ENCODE measurements around the gene TAPBP.
A peak's percentile ranks its signal among the peaks of the same experiment; 100 is the strongest.
"Not testable (repeated sequence)": the region's sequence is repeated elsewhere in the genome, so short reads cannot be mapped to it uniquely, and the experiment has no call there.

Gene TAPBP

DNA sequence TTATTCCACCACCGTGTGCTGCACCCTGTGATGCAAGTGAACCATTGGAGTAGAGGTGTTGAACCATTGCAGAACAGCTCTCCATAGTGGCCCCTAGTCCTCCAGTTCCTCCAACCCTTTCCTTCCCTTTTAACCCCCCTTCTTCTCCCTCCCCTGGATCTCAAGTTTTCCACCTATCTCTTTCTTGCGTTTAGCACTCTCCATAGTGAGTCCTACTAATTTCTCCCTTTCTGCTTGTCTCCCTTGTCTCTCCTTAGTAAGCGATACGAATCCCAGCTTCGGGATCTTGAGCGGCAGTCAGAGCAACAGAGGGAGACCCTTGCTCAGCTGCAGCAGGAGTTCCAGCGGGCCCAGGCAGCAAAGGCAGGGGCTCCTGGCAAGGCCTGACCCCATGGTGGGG, 23.4 kb downstream of the TAPBP start:
- peak overlapping the region; percentile 76 for H3K27ac ChIP-seq

DNA sequence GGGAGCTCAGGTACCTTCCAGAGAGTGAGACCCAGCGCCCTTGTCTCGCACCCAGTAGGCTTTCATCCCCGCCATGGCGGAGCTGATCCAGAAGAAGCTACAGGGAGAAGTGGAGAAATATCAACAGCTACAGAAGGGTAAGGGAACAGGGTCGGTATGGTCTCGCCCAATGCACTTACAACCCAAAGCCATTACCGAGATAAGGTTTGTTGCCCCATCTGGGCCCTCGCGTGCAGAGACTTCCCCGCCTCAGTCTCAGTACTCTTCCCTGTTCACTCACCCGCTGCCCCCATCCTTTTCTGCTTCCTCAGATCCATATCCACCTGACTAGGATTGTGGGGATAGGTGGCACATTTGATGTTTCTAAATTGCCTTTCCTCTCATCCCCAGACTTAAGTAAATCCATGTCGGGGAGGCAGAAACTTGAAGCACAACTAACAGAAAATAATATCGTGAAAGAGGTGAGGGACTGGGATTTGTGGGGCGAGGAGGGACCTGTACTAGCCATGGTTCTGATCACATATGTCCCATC, 24.0 kb downstream of the TAPBP start:
- no peak for TF ChIP-seq ZFX (IDR thresholded peaks at IDR 0.05)
- TF ChIP-seq, protein P1, sequence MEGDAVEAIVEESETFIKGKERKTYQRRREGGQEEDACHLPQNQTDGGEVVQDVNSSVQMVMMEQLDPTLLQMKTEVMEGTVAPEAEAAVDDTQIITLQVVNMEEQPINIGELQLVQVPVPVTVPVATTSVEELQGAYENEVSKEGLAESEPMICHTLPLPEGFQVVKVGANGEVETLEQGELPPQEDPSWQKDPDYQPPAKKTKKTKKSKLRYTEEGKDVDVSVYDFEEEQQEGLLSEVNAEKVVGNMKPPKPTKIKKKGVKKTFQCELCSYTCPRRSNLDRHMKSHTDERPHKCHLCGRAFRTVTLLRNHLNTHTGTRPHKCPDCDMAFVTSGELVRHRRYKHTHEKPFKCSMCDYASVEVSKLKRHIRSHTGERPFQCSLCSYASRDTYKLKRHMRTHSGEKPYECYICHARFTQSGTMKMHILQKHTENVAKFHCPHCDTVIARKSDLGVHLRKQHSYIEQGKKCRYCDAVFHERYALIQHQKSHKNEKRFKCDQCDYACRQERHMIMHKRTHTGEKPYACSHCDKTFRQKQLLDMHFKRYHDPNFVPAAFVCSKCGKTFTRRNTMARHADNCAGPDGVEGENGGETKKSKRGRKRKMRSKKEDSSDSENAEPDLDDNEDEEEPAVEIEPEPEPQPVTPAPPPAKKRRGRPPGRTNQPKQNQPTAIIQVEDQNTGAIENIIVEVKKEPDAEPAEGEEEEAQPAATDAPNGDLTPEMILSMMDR (conservative IDR thresholded peaks at IDR 0.05) = no peak
- peak overlapping the region; percentile 76 for H3K27ac ChIP-seq

More for the DNA sequence above, 23.4 kb downstream of the TAPBP start:
- no peak for TF ChIP-seq ZFX (IDR thresholded peaks at IDR 0.05)
- TF ChIP-seq, protein P1 (conservative IDR thresholded peaks at IDR 0.05) = no peak

DNA sequence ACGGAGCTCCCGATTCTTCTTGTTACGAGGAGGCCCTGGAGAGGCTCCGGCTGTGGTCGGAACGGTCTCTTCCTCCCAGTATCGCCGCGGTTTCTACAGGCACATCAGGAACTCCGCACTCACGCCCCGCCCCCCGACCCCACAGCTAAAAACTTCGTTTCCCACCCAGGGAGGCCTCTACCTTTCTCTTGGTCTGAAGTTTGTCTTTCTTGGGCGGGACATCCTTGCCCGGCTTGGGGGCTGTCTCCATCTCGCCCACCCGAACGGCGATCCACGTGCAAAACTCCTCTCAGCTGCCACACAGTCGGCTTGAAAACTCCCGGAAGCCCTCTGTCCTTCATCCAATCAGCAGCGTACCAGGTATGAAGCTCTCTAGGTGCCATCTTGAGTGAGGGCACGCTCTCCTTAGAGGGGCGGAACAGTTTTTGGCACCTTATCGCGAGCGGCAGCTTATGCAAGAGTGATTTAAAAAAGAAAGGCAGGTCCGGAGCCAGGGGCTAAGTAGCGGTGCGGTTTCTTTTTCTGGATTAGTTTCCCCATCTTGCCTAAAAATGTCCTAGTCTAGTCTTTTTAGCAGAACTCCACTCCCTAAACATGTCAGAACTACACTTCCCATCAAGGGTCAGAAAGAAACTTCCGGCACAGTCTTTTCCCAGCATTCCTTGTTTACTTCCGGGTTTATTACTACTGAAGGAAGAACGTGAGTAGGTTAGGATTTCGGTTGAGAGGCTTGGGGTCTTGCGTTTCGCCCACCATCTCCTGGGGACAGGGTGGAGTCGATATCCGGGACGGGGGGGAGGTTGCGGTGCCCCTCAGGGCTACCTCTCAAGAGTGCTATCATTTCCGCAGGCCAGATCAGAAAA, 24.7 kb downstream of the TAPBP start, which contains the start of the genes PFDN6 and WDR46:
PFDN6 (plus strand) TSS at position 681 of the 863 bp plus-strand sequence. CDS start 256 bp downstream, outside the sequence.
WDR46 (minus strand) TSS at position 319 of the 863 bp plus-strand sequence; CDS start at position 250, 69 bp downstream.
- peak within 1 kb of the TSS; percentile 76 for H3K27ac ChIP-seq

DNA sequence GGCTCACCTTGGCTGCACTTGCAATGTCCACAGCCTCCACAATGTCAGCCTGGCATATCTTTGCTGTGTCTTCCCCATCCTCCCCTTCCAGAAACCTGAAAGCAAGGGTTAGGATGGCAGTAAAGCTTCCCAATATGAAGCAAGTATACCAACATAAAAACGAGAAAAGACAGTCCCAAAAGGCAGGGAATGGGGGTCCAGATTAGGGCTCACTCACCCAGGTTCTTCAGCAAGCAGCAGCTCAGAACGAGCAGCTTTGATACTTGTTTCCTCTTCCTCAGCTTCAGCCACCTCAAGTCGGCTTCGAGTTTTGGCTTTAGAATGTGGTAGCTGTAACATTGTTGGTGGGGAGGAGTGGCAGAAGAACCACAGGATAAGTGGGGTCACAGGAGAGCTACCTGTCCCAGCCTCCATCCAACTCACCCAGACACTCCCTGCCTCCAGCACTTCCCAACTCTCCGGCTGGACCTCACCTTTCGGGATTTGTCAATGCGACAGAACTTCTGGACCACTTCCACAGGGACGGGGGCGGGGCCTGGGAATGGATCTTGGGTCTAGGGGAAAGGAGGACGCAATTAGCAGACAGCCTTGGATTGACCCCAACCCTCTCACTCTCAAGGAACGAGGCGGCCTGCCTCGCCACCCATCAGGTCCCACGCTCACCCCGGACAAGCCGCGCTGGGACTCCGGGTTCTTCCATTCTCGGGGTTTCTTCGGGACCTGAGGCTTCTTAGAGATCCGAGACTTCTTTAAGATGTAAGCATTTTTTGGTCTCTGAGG, 25.5 kb downstream of the TAPBP start:
- peak overlapping the region; percentile 76 for H3K27ac ChIP-seq
- peak; percentile 33; the same call in 1 of the 2 replicates for TF ChIP-seq ZFX (IDR thresholded peaks at IDR 0.05)
- TF ChIP-seq, protein P1 (conservative IDR thresholded peaks at IDR 0.05) = no peak

More for the DNA sequence above, 24.7 kb downstream of the TAPBP start, which contains the start of the genes PFDN6 and WDR46:
- TF ChIP-seq, protein P1 (conservative IDR thresholded peaks at IDR 0.05) = no peak
- no peak for TF ChIP-seq ZFX (IDR thresholded peaks at IDR 0.05)

DNA sequence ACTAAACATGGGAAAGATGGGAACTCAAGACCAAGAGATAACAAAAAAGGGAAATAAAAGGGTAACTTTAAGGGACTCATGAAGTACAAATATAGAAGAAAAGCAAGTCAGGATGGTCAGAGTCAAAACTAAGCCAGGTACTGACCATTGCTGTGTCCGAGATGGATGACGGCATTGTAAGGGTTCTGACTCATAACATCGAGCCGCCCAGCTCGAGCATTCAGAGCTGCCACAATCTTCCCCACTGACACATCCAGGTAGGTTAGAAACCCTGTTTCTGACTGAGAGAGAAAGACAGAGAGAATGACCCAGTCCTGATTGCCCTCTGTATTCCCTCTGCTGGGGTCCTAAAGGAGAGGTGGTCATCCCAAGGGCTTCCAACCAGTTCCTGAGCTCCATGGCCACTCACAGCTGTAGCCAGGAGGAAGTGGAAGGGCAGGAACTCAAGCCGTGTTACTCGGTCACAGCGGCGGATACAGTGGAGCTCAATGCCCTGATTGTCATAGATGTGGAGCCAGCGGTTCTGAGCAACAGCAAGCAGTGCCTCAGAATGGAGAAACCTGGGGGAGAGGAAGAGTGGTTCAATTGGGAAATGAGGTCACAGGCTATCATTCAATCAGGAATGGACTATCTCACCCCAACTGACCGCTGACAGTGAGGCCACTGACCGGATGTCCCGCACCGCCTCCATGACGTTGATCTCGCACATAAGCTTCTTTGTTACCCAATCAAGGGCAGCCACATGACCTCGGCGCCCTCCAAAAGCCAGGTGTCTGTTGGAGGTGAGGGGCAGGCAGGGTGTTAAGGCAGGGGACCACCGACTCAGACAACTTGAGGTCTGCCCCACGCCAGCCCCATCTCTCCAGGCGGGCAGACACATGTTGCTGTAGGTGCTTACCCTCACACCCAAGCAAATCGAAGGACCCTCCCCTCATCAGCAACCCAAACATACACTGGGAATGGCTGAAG, 26.6 kb downstream of the TAPBP start:
- TF ChIP-seq, protein P1 (conservative IDR thresholded peaks at IDR 0.05) = no peak
- TF ChIP-seq ZFX (IDR thresholded peaks at IDR 0.05) = no peak
- H3K27ac ChIP-seq = no peak overlapping the region

DNA sequence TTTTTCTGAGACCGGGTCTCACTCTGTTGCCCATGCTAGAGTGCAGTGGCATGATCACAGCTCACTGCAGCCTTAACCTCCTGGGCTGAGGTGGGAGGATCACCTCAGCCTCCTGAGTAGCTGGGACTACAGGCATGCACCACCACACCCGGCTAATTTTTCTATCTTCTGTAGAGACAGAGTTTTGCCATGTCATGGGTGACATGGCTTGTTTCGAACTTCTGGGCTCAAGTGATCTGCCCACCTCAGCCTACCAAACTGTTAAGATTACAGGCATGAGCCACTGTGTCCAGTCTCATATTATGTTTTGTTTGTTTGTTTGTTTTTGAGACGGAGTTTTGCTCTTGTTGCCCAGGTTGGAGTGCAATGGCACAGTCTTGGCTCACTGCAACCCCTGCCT, 28.7 kb downstream of the TAPBP start:
- H3K27ac ChIP-seq = not testable (repeated sequence)

DNA sequence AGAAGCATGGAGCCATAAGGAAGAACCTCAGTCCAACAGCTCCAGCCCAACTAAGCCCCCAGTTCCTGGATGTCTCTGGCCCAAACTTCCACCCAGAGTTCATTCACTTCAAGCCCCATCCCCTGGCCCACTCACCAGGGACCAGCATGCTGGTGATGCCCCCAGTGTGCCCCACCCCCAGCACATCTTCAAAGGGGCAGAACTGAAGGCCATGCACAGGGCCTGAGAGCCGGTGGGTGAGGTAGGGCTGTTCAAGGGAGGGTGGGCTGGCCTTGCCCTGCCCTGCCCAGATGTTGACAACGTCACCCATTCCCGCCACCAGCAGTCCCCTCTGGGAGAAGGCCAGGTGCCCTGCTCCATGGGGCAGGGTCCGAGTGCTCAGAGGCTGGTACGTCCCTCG, 33.3 kb downstream of the TAPBP start:
- no peak for TF ChIP-seq ZFX (IDR thresholded peaks at IDR 0.05)
- H3K27ac ChIP-seq = no peak overlapping the region
